Measurements from ENCODE around the gene STXBP4. TPM values are rescaled to one million over a fixed set of nuclear protein-coding genes. Genes with fewer than 3 reads are reported as not detected.

Gene STXBP4
- total and polyA plus RNA-seq, 2 donors, result 4.5 to 45.4 TPM

GRCh38 chr17:55134486-55135157, 166.1 kb downstream of the STXBP4 start:
- Histone ChIP-seq H3K36me3 (ENCODE audit: insufficient read depth) (no peaks in the 10 kb centered on the region), H3K27ac (ENCODE audit: low read depth) (no peak overlapping the region), H3K4me1 (ENCODE audit: insufficient read depth) (no peaks in the 10 kb centered on the region), H3K4me3 (ENCODE audit: low read depth, low read length) (no peak overlapping the region)
- WGBS, result 72% methylated on average over 1 of the region's 1 CpG
- DNase-seq (ENCODE audit: extremely low spot score), result no peak

GRCh38 chr17:55140809-55141208, 172.2 kb downstream of the STXBP4 start:
- H3K4me1 ChIP-seq (ENCODE audit: insufficient read depth), result no peaks in the 10 kb centered on the region
- H3K36me3 ChIP-seq (ENCODE audit: insufficient read depth), result no peaks in the 10 kb centered on the region
- no peak overlapping the region for H3K4me3 ChIP-seq (ENCODE audit: low read depth, low read length)
- no peak for DNase-seq (ENCODE audit: extremely low spot score)
- H3K27ac ChIP-seq (ENCODE audit: low read depth), result no peak overlapping the region

DNA sequence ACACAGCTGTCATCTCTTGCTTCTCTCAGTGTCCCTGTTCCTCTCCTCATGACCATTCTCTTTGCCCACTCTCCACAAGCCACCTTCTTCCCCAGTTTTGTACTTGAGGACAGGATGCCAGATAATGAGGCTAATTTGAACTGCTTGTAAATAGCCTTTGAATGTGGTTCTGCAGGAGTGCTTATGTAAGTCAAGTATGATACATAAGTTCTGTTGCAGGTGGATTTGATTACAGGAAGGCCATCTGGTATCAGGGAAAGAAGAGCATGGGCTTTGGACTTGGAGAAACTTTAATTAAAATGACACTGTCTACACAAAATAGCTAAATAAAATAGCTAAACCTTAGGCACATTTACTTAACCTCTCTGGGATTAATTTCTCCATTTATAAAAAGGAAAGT, 176.0 kb downstream of the STXBP4 start:
- no peaks in the 10 kb centered on the region for H3K4me1 ChIP-seq (ENCODE audit: insufficient read depth)
- DNase-seq (ENCODE audit: extremely low spot score), result no peak
- H3K27ac ChIP-seq (ENCODE audit: low read depth), result no peak overlapping the region
- H3K36me3 ChIP-seq (ENCODE audit: insufficient read depth), result no peaks in the 10 kb centered on the region
- H3K4me3 ChIP-seq (ENCODE audit: low read depth, low read length), result no peak overlapping the region

GRCh38 chr17:55149485-55149884, 180.9 kb downstream of the STXBP4 start:
- H3K4me1 ChIP-seq (ENCODE audit: insufficient read depth), result no peaks in the 10 kb centered on the region
- no peak overlapping the region for H3K27ac ChIP-seq (ENCODE audit: low read depth)
- H3K36me3 ChIP-seq (ENCODE audit: insufficient read depth), result no peaks in the 10 kb centered on the region
- no peak for DNase-seq (ENCODE audit: extremely low spot score)
- no peak overlapping the region for H3K4me3 ChIP-seq (ENCODE audit: low read depth, low read length)

DNA sequence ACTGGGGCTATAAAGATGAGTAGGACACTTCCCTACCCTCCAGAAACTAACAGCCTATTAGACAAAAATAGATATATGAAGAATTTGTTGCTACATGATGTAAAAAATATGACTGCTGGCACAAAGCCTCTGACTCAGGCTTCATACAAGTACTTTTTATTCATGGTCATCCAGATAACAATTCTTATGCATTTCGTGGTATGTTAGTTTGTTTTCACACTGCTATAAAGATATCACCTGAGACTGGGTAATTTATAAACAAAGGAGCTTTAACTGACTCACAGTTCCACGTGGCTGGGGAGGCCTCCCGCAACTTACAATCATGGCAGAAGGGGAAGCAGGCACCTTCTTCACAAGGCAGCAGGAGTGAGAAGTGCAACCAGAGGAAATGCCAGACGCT, 183.7 kb downstream of the STXBP4 start:
- no peak overlapping the region for H3K27ac ChIP-seq (ENCODE audit: low read depth)
- no peak for DNase-seq (ENCODE audit: extremely low spot score)
- H3K4me3 ChIP-seq (ENCODE audit: low read depth, low read length), result no peak overlapping the region
- H3K4me1 ChIP-seq (ENCODE audit: insufficient read depth), result no peaks in the 10 kb centered on the region
- WGBS, result 62% methylated on average over 4 of the region's 4 CpGs
- H3K36me3 ChIP-seq (ENCODE audit: insufficient read depth), result no peaks in the 10 kb centered on the region

DNA sequence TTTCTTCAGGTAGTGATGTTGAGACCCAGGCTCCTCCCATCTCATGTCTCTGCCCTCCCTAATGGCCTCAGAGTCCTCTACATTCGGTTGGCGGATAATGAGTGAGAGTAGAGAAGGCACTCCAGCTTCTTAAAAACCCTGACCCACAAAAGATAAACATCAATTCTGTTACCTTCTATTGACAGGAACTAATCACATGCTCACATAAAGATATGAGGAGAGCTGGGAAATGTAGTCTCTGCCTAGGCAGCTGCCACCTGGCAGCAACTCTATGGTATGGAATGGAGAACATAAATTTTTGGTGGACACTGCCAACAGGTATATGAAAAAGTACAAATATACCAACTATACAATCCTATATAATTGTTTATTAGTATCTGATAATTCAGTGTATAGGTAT, 185.5 kb downstream of the STXBP4 start:
- 93% methylated on average over 2 of the region's 2 CpGs for WGBS
- Histone ChIP-seq H3K4me1 (ENCODE audit: insufficient read depth) (no peaks in the 10 kb centered on the region), H3K4me3 (ENCODE audit: low read depth, low read length) (no peak overlapping the region), H3K36me3 (ENCODE audit: insufficient read depth) (no peaks in the 10 kb centered on the region), H3K27ac (ENCODE audit: low read depth) (no peak overlapping the region)
- no peak for DNase-seq (ENCODE audit: extremely low spot score)

GRCh38 chr17:55155856-55156560, 187.4 kb downstream of the STXBP4 start:
- Histone ChIP-seq H3K4me3 (ENCODE audit: low read depth, low read length) (no peak overlapping the region), H3K4me1 (ENCODE audit: insufficient read depth) (no peaks in the 10 kb centered on the region), H3K27ac (ENCODE audit: low read depth) (no peak overlapping the region), H3K36me3 (ENCODE audit: insufficient read depth) (no peaks in the 10 kb centered on the region)
- WGBS, result 30% methylated on average over 2 of the region's 2 CpGs
- no peak for DNase-seq (ENCODE audit: extremely low spot score)

- WGBS, result 72% methylated on average over 2 of the region's 2 CpGs
- no peak for DNase-seq (ENCODE audit: extremely low spot score)
- H3K36me3 ChIP-seq (ENCODE audit: insufficient read depth), result no peaks in the 10 kb centered on the region
- H3K4me3 ChIP-seq (ENCODE audit: low read depth, low read length), result no peak overlapping the region
- no peaks in the 10 kb centered on the region for H3K4me1 ChIP-seq (ENCODE audit: insufficient read depth)
- no peak overlapping the region for H3K27ac ChIP-seq (ENCODE audit: low read depth)
These were observed 188.6 kb downstream of the STXBP4 start for GRCh38 chr17:55157165-55157564.

DNA sequence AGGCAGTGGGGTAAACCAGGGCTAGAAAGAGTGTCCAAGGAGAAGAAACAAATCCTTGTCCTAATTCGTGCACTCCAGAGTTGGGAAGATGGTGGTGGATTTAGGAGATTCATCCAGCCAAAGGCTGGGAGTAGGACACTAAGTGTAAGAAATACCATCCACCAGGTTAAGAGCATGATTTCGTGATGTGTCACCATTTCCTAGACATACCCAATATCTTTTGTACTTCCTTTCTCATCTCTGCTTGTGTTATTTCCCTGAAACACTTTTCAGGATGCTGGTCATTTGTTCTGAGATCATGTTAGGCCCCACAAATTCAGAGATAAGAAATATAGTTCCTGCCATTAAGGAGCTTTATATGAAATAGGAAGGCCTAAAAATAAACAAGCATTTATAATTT, 189.9 kb downstream of the STXBP4 start:
- H3K36me3 ChIP-seq (ENCODE audit: insufficient read depth), result no peaks in the 10 kb centered on the region
- H3K4me1 ChIP-seq (ENCODE audit: insufficient read depth), result no peaks in the 10 kb centered on the region
- DNase-seq (ENCODE audit: extremely low spot score), result no peak
- WGBS, result 97% methylated on average over 2 of the region's 2 CpGs
- no peak overlapping the region for H3K4me3 ChIP-seq (ENCODE audit: low read depth, low read length)
- no peak overlapping the region for H3K27ac ChIP-seq (ENCODE audit: low read depth)

DNA sequence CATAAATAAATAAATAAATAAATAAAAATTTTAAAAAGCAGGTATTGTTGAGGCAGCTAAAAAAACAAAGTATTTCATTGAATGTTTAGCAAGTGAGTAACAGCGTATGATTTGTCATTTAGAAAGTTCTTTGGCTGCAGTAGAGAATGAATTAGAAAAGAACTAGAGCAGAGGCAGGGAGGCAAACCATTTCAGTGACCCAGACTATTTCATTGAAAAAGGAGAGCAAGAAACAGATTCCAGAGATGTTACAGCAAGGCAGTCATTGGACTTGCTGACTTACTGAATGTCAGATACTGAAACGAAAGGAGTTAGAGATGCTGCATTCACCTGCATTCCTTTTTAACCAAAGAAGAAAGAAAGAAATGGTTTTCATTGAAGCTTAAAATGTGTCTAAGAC, 190.7 kb downstream of the STXBP4 start:
- 94% methylated on average over 2 of the region's 2 CpGs for WGBS
- Histone ChIP-seq H3K36me3 (ENCODE audit: insufficient read depth) (no peaks in the 10 kb centered on the region), H3K27ac (ENCODE audit: low read depth) (no peak overlapping the region), H3K4me1 (ENCODE audit: insufficient read depth) (no peaks in the 10 kb centered on the region), H3K4me3 (ENCODE audit: low read depth, low read length) (no peak overlapping the region)
- no peak for DNase-seq (ENCODE audit: extremely low spot score)

DNA sequence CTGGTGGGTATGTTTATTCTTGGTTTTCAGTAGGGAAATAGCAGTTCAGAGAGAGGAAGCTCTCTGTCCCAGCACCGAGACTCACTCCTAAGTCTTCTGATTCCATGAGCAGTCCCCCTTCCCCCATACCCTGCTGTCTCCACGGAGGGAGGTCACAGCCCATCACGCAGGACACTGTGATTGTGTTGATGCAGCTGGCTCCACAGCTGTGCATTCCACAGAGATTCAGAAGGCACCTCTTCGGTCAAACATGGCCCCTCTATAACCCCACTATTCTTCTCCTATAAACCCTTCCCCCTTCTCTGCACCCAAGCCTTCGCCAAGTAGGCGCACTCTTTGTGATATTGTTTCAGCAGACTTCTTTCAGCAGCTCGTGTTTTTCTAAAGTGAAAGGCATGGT, 191.9 kb downstream of the STXBP4 start:
- DNase-seq (ENCODE audit: extremely low spot score), result no peak
- H3K4me1 ChIP-seq (ENCODE audit: insufficient read depth), result no peaks in the 10 kb centered on the region
- no peaks in the 10 kb centered on the region for H3K36me3 ChIP-seq (ENCODE audit: insufficient read depth)
- WGBS, result 86% methylated on average over 7 of the region's 7 CpGs
- no peak overlapping the region for H3K27ac ChIP-seq (ENCODE audit: low read depth)
- H3K4me3 ChIP-seq (ENCODE audit: low read depth, low read length), result no peak overlapping the region

DNA sequence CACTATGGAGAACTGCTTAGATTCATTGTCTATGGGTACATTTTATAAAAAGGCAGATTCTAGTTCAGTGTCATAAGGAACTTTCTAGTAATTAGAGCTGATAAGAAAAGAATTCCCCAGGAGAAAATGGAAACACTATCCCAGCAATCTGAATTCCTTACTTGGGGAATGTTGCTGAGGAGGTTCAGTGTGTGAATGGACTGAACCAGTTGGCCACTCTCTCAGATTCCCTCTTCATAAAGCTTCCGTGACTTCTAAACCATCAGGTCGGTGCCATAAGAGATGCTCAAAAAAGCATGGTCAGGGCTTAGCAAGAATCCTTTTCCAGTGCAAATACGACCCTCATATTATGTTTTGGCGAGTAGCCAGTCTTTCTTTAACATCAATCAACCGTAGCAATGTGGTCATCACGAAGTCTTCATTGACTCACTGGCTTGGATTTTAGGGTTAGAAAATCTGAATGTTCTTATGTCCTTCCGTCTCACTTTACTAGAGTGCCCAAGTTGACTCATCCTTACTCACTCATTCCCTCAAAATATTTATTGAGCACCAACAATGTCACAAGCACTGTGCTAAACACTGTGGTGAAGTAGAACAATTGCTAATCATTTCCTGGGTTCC, 193.5 kb downstream of the STXBP4 start:
- DNase-seq (ENCODE audit: extremely low spot score), result no peak
- no peak overlapping the region for H3K27ac ChIP-seq (ENCODE audit: low read depth)
- WGBS, result 88% methylated on average over 7 of the region's 7 CpGs
- H3K4me1 ChIP-seq (ENCODE audit: insufficient read depth), result no peaks in the 10 kb centered on the region
- H3K36me3 ChIP-seq (ENCODE audit: insufficient read depth), result no peaks in the 10 kb centered on the region
- no peak overlapping the region for H3K4me3 ChIP-seq (ENCODE audit: low read depth, low read length)

- Histone ChIP-seq H3K4me1 (ENCODE audit: insufficient read depth) (no peaks in the 10 kb centered on the region), H3K36me3 (ENCODE audit: insufficient read depth) (no peaks in the 10 kb centered on the region), H3K4me3 (ENCODE audit: low read depth, low read length) (no peak overlapping the region), H3K27ac (ENCODE audit: low read depth) (no peak overlapping the region)
- no peak for DNase-seq (ENCODE audit: extremely low spot score)
These were observed 194.0 kb downstream of the STXBP4 start for GRCh38 chr17:55162556-55162946.

DNA sequence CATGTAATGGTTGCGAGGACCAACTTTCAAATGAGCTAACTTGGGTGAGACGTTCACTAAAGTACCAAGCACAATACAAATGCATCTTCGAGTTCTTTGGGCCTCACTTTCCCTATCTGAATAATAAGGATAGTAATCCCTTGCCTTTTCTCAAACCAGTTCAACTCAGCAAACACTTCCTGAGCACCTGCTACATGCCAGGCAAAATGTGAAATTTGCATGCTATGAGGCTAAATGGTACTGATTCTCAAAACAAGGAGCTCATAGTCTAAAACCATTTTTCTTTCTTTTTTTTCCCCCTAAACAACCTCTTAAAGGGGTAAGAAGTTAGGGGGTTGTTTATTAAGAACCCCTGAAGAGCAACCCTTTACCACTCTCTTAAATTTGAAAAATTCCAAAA, 194.8 kb downstream of the STXBP4 start:
- no peaks in the 10 kb centered on the region for H3K4me1 ChIP-seq (ENCODE audit: insufficient read depth)
- H3K4me3 ChIP-seq (ENCODE audit: low read depth, low read length), result no peak overlapping the region
- H3K27ac ChIP-seq (ENCODE audit: low read depth), result no peak overlapping the region
- H3K36me3 ChIP-seq (ENCODE audit: insufficient read depth), result no peaks in the 10 kb centered on the region
- WGBS, result 92% methylated on average over 3 of the region's 3 CpGs
- DNase-seq (ENCODE audit: extremely low spot score), result no peak
